Caco-2 (cell line): ENCODE results near the gene CCDC191. TPM values are rescaled to one million over a fixed set of nuclear protein-coding genes. Genes with fewer than 3 reads are reported as not detected.

Experiments used
- BruUV-seq: library from RNA; stranded (reverse); fragments of 400-500 nt; replicated peaks from 2 replicates; lab custom pipeline; 2021; lab: Mats Ljungman, UMichigan
- CTCF ChIA-PET: fragments of 300-600 bp; sonication (Branson Sonifier 250); formaldehyde crosslinking; loops from one replicate; lab custom pipeline; 2022; ENCODE audit warnings: antibody characterized with exemption; lab: Charles Lee
- POLR2A ChIA-PET: fragments of 300-600 bp; sonication (Branson Sonifier 250); formaldehyde crosslinking; loops from one replicate; lab custom pipeline; 2022; ENCODE audit warnings: antibody characterized with exemption; lab: Charles Lee
- DNase-seq, 2 experiments: peaks; one replicate each; pipeline versions ENCODE4 v3.0.0 to v3.0.0-alpha.2; 2020 to 2022
- H3K27me3 ChIP-seq: replicated peaks from 2 replicates; pipeline ENCODE4 v1.6.0; 2011; ENCODE audit warnings: low read length; ENCODE audit not compliant: control insufficient read depth, insufficient read depth
- H3K36me3 ChIP-seq: 2 replicates; pipeline ENCODE4 v1.5.1; 2011; ENCODE audit warnings: low read length; ENCODE audit not compliant: control insufficient read depth, insufficient read depth
- H3K4me1 ChIP-seq: fragments of 250-450 bp; sonication (Bioruptor Pico); 2 replicates; pipeline ENCODE4 v1.5.1; 2020; ENCODE audit warnings: mild to moderate bottlenecking
- H3K4me3 ChIP-seq: 2 replicates; pipeline ENCODE4 v1.5.1; 2011; ENCODE audit warnings: low read depth, mild to moderate bottlenecking, control low read depth, low read length
- H3K9me3 ChIP-seq: fragments of 250-450 bp; sonication (Bioruptor Pico); 2 replicates; pipeline ENCODE4 v1.5.1; 2020; ENCODE audit warnings: mild to moderate bottlenecking, moderate library complexity
- H3K27ac Mint-ChIP-seq: one replicate; pipeline ENCODE4 v1.8.0; 2022; ENCODE audit warnings: mixed read lengths; ENCODE audit not compliant: unreplicated experiment
- H3K27me3 Mint-ChIP-seq: one replicate; pipeline ENCODE4 v1.8.0; 2022; ENCODE audit warnings: mixed read lengths; ENCODE audit not compliant: insufficient read depth, unreplicated experiment
- H3K36me3 Mint-ChIP-seq: one replicate; pipeline ENCODE4 v1.8.0; 2022; ENCODE audit warnings: mild to moderate bottlenecking, mixed read lengths; ENCODE audit not compliant: insufficient read depth, unreplicated experiment
- H3K4me1 Mint-ChIP-seq: one replicate; pipeline ENCODE4 v1.8.0; 2022; ENCODE audit warnings: low read depth, mixed read lengths; ENCODE audit not compliant: unreplicated experiment
- H3K4me3 Mint-ChIP-seq: one replicate; pipeline ENCODE4 v1.8.0; 2022; ENCODE audit warnings: mild to moderate bottlenecking, moderate library complexity, mixed read lengths; ENCODE audit not compliant: unreplicated experiment
- H3K9me3 Mint-ChIP-seq: one replicate; pipeline ENCODE4 v1.8.0; 2022; ENCODE audit warnings: mixed read lengths; ENCODE audit not compliant: unreplicated experiment
- intact Hi-C: fragments of 100-400 bp; cut with micrococcal nuclease; formaldehyde crosslinking; loops from one replicate; pipeline ENCODE4 v1.10.0; 2022; ENCODE audit not compliant: unreplicated experiment
- total RNA-seq: library from RNA; stranded (reverse); gene quantifications from 2 replicates; pipeline ENCODE4 v1.2.3, GENCODE V29; 2022
- TF ChIP-seq, protein P1 (sequence below), 2 experiments: fragments of 200-600 bp in 1 of 2; IDR thresholded peaks; 1 replicate in 1 of 2; 2 replicates in 1 of 2; pipeline versions ENCODE4 v1.5.1 to v1.8.0; 2011 to 2022; ENCODE audit warnings: antibody characterized with exemption in 1 of 2, control low read depth in 1 of 2, inconsistent platforms in 1 of 2, low read depth in 1 of 2, low read length in 1 of 2, mild to moderate bottlenecking in 1 of 2, moderate library complexity in 1 of 2; ENCODE audit not compliant: insufficient read depth in 1 of 2, severe bottlenecking in 1 of 2, unreplicated experiment in 1 of 2

The CCDC191 gene
- total RNA-seq, 1 experiment from 2014 or later = 2.2 TPM

DNA sequence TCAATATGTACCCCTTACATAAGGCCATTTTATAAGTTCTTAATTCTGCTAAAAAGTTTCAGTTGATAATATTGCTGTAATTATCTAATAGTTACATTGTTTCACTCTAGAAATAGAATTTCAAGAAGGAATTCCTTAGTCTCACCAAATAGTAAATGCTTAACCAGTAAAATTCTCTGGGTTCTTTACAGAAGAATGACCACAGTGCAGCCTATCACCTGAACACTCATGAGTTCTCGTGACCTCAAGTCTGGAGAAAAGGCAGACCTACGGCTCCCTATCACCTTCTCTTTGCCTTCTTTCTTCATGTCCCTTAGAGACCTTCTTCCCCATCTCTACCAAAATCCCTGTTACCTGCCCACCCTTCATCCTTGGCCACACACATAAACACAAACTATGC is 30.9 kb downstream of the CCDC191 start:
- no TSS peak for BruUV-seq
- TF ChIP-seq, protein P1, sequence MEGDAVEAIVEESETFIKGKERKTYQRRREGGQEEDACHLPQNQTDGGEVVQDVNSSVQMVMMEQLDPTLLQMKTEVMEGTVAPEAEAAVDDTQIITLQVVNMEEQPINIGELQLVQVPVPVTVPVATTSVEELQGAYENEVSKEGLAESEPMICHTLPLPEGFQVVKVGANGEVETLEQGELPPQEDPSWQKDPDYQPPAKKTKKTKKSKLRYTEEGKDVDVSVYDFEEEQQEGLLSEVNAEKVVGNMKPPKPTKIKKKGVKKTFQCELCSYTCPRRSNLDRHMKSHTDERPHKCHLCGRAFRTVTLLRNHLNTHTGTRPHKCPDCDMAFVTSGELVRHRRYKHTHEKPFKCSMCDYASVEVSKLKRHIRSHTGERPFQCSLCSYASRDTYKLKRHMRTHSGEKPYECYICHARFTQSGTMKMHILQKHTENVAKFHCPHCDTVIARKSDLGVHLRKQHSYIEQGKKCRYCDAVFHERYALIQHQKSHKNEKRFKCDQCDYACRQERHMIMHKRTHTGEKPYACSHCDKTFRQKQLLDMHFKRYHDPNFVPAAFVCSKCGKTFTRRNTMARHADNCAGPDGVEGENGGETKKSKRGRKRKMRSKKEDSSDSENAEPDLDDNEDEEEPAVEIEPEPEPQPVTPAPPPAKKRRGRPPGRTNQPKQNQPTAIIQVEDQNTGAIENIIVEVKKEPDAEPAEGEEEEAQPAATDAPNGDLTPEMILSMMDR (IDR thresholded peaks at IDR 0.05; ENCODE audit: insufficient read depth in 1 of 2, low read depth in 1 of 2, low read length in 1 of 2, severe bottlenecking in 1 of 2, unreplicated experiment in 1 of 2) = no peak
- H3K27me3 ChIP-seq = no peaks in the 10 kb centered on the region
- Mint-ChIP-seq H3K27me3 (no peaks in the 10 kb centered on the region), H3K4me1 (no peaks in the 10 kb centered on the region), H3K9me3 (no peaks in the 10 kb centered on the region), H3K27ac (no peak overlapping the region), H3K4me3 (no peak overlapping the region), H3K36me3 (no peaks in the 10 kb centered on the region)
- intact Hi-C loops = no loop called here
- H3K9me3 ChIP-seq = no peaks in the 10 kb centered on the region
- no peaks in the 10 kb centered on the region; the same call in 1 of the 2 replicates for H3K4me1 ChIP-seq
- no peak for DNase-seq
- ChIA-PET POLR2A (no interaction called here), CTCF (no interaction called here)
- no peaks in the 10 kb centered on the region for H3K36me3 ChIP-seq
- no peak overlapping the region for H3K4me3 ChIP-seq

- intact Hi-C loops = no loop called here
- no peaks in the 10 kb centered on the region; the same call in 1 of the 2 replicates for H3K4me1 ChIP-seq
- H3K36me3 ChIP-seq = no peaks in the 10 kb centered on the region
- H3K9me3 Mint-ChIP-seq = no peaks in the 10 kb centered on the region
- BruUV-seq = no TSS peak
- H3K27me3 Mint-ChIP-seq = no peaks in the 10 kb centered on the region
- H3K4me3 Mint-ChIP-seq = no peak overlapping the region
- H3K4me1 Mint-ChIP-seq = no peaks in the 10 kb centered on the region
- no peaks in the 10 kb centered on the region for H3K9me3 ChIP-seq
- ChIA-PET CTCF (no interaction called here), POLR2A (no interaction called here)
- no peak overlapping the region for H3K27ac Mint-ChIP-seq
- no peaks in the 10 kb centered on the region for H3K36me3 Mint-ChIP-seq
- TF ChIP-seq, protein P1 (IDR thresholded peaks at IDR 0.05; ENCODE audit: insufficient read depth in 1 of 2, low read depth in 1 of 2, low read length in 1 of 2, severe bottlenecking in 1 of 2, unreplicated experiment in 1 of 2) = no peak
- H3K4me3 ChIP-seq = no peak overlapping the region
- DNase-seq = no peak
- no peaks in the 10 kb centered on the region for H3K27me3 ChIP-seq
Measured at GRCh38 chr3:114022145-114022802, 34.1 kb downstream of the CCDC191 start.

DNA sequence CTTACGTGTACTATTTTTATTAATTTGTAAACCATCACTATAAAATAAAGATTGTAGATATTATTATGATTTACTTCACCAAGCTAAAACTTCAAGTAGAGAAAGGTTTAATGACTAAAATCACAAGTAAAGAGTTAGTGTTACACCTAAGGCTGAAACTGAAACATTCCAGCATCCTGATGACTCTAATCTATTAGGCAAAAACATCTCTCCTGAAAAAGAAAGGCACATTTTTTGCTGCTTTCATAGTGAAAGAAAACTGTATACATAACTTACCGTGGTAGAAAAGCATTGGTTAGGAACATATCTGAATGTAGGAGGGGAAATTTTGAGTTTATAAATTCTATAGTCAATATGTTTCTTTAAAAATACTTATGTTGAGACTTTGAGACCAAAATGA is 35.4 kb downstream of the CCDC191 start:
- no peaks in the 10 kb centered on the region; the same call in 1 of the 2 replicates for H3K4me1 ChIP-seq
- CTCF ChIA-PET = no interaction called here
- intact Hi-C loops = no loop called here
- Mint-ChIP-seq H3K36me3 (no peaks in the 10 kb centered on the region), H3K27me3 (no peaks in the 10 kb centered on the region), H3K9me3 (no peaks in the 10 kb centered on the region), H3K27ac (no peak overlapping the region), H3K4me3 (no peak overlapping the region), H3K4me1 (no peaks in the 10 kb centered on the region)
- H3K27me3 ChIP-seq = no peaks in the 10 kb centered on the region
- no peak for DNase-seq
- no peaks in the 10 kb centered on the region for H3K9me3 ChIP-seq
- TF ChIP-seq, protein P1 (IDR thresholded peaks at IDR 0.05; ENCODE audit: insufficient read depth in 1 of 2, low read depth in 1 of 2, low read length in 1 of 2, severe bottlenecking in 1 of 2, unreplicated experiment in 1 of 2) = no peak
- no peaks in the 10 kb centered on the region for H3K36me3 ChIP-seq
- POLR2A ChIA-PET = no interaction called here
- no TSS peak for BruUV-seq
- no peak overlapping the region for H3K4me3 ChIP-seq
